ENCODE data around the gene FAM184A.

DNA sequence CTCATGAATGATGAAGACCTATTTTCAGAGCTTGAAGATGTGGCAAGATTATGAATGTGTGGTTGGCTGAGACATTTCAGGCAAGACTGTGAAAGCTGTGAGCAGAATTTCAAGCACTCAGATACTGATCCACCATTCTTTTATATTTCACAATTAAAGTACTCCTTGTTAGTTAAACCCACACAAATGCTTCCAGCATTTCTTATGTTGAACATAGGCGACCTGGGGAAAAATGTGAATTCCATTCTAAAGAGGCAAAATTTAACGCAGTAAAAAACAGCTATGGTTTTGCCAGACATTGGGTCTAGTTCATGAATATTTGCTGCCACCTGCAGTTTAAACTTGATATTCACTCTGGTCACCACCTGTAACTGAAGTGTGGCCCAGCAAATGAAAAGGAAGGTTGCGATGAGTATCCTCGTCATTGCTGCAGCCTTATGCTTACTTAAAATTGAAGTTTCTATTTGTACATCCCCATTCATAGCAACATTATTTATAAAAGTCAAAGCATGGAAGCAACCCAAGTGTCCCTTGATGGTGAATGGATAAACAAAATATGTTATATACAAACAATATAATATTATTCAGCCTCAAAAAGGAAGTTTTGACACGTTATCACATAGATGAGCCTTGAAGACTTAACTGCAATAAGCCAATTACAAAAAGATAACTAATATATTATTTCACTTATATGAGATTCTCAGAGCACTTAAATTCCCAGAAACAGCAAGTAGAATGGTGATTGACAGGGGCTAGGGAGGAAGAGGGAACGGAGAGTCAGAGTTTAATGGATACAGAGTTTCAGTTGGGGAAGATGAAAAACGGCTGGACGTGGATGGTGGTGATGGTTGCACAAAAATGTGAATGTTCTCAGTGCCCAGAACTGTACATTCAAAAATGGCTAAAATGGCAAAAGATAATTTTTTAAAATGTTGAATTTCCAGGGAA, 32.4 kb upstream of the FAM184A start:
- TF ChIP-seq EZH2 (IDR thresholded peaks at IDR 0.05; ENCODE audit: borderline replicate concordance, low read depth, low read length, severe bottlenecking) (no peak), CTCF (IDR thresholded peaks at IDR 0.05; ENCODE audit: borderline replicate concordance, extremely low read depth, low read length, poor library complexity, severe bottlenecking) (peak; percentile 70)
